A204.1 (cell line): ENCODE results near the gene TMOD1.
"Not testable (repeated sequence)": the region's sequence is repeated elsewhere in the genome, so short reads cannot be mapped to it uniquely, and the experiment has no call there.

Experiments
- FAIRE-seq: peaks from 2 replicates; lab custom pipeline; 2012; peaks lifted over from hg19 to GRCh38; lab: Jason Lieb, UNC

The TMOD1 gene

GRCh38 chr9:97498846-97499245 is 2.6 kb upstream of the TMOD1 start:
- not testable (repeated sequence) for FAIRE-seq

GRCh38 chr9:97500263-97500662 is 1.2 kb upstream of the TMOD1 start:
- FAIRE-seq, result no peak

GRCh38 chr9:97500765-97501176 is 695 bp upstream of the TMOD1 start:
- no peak for FAIRE-seq

- FAIRE-seq, result no peak
Measured at GRCh38 chr9:97501972-97502221, 431 bp downstream of the TMOD1 start.

GRCh38 chr9:97502222-97502983 is 937 bp downstream of the TMOD1 start:
- FAIRE-seq, result no peak

- no peak for FAIRE-seq
Measured at GRCh38 chr9:97502984-97503861, 1.8 kb downstream of the TMOD1 start.

- FAIRE-seq, result no peak
Measured at GRCh38 chr9:97503862-97504210, 2.4 kb downstream of the TMOD1 start.

GRCh38 chr9:97504381-97505216 is 3.1 kb downstream of the TMOD1 start:
- FAIRE-seq, result no peak

GRCh38 chr9:97505845-97506244 is 4.4 kb downstream of the TMOD1 start:
- FAIRE-seq, result no peak

- no peak for FAIRE-seq
Measured at GRCh38 chr9:97506306-97506705, 4.8 kb downstream of the TMOD1 start.

- no peak for FAIRE-seq
Measured at GRCh38 chr9:97506787-97507186, 5.3 kb downstream of the TMOD1 start.

GRCh38 chr9:97507428-97507984 is 6.0 kb downstream of the TMOD1 start:
- FAIRE-seq, result no peak

- no peak for FAIRE-seq
Measured at GRCh38 chr9:97508852-97509251, 7.4 kb downstream of the TMOD1 start.

GRCh38 chr9:97510797-97511654 is 9.6 kb downstream of the TMOD1 start:
- no peak for FAIRE-seq

- FAIRE-seq, result no peak
Measured at GRCh38 chr9:97511655-97512427, 10.4 kb downstream of the TMOD1 start.

- FAIRE-seq, result no peak
Measured at GRCh38 chr9:97512966-97513560, 11.6 kb downstream of the TMOD1 start.

- no peak for FAIRE-seq
Measured at GRCh38 chr9:97514531-97514930, 13.1 kb downstream of the TMOD1 start.

- FAIRE-seq, result no peak
Measured at GRCh38 chr9:97515662-97516061, 14.2 kb downstream of the TMOD1 start.

- FAIRE-seq, result no peak
Measured at GRCh38 chr9:97516111-97516510, 14.6 kb downstream of the TMOD1 start.

- FAIRE-seq, result no peak
Measured at GRCh38 chr9:97517331-97518089, 16.0 kb downstream of the TMOD1 start.
